ENCODE measurements around the gene CROCC2. TPM values are rescaled to one million over a fixed set of nuclear protein-coding genes. Genes with fewer than 3 reads are reported as not detected.

The CROCC2 gene
- total and polyA plus RNA-seq, 2 donors (not counting 1 experiment from before 2014, with no cell fraction given) = not detected

- TF ChIP-seq CTCF (IDR thresholded peaks at IDR 0.05) (no peak), EZH2 (IDR thresholded peaks at IDR 0.05; ENCODE audit: borderline replicate concordance, insufficient read depth, low read depth, low read length, poor library complexity, severe bottlenecking) (no peak)
- CTCF ChIA-PET = interaction anchor here (2.7 kb wide), 1 partner anchor 236 kb away, joined by 15 read pairs; the partner anchor contains the start of gene PPP1R7
- no peak overlapping the region for H3K27ac Mint-ChIP-seq
- Histone ChIP-seq H4K20me1 (ENCODE audit: control insufficient read depth, insufficient read depth, low read length, poor library complexity, severe bottlenecking) (no peaks in the 10 kb centered on the region), H3K9me3 (ENCODE audit: control extremely low read depth in 1 of 3, control insufficient read depth in 2 of 3, insufficient read depth in 1 of 3, low read length in 2 of 3) (peaks cover 0 to 7% (median 0%) of the 10 kb centered on the region in 3 donors), H3K4me1 (ENCODE audit: control insufficient read depth in 2 of 2, insufficient read depth in 2 of 2, low read length in 2 of 2) (peaks cover 8 to 15% of the 10 kb centered on the region in 2 donors), H3K27me3 (replicated peaks in 1 of 4; ENCODE audit: control extremely low read depth in 1 of 4, control insufficient read depth in 3 of 4, insufficient read depth in 4 of 4, low read length in 3 of 4) (peaks cover 0 to 31% (median 9%) of the 10 kb centered on the region in 4 experiments), H2AFZ (ENCODE audit: insufficient read depth, low read depth, low read length, poor library complexity, severe bottlenecking) (no peak overlapping the region), H3K27ac (ENCODE audit: low read length in 2 of 2) (no peak overlapping the region), H3K79me2 (ENCODE audit: control insufficient read depth, insufficient read depth, low read length) (no peaks in the 10 kb centered on the region), H3K9ac (ENCODE audit: low read length) (no peak overlapping the region), H3K4me3 (ENCODE audit: control extremely low read depth in 1 of 5, extremely low read depth in 1 of 5, insufficient read depth in 1 of 5, low read depth in 2 of 5, low read length in 4 of 5) (no peak overlapping the region), H3K36me3 (replicated peaks in 1 of 2; ENCODE audit: control extremely low read depth in 1 of 2, control insufficient read depth in 1 of 2, extremely low read depth in 1 of 2, insufficient read depth in 2 of 2, low read length in 1 of 2) (no peaks in the 10 kb centered on the region), H3K4me2 (replicated peaks; ENCODE audit: low read depth, low read length, poor library complexity, severe bottlenecking) (peak overlapping the region; percentile 37)
- H3K27me3 Mint-ChIP-seq = peaks cover 23% of the 10 kb centered on the region
- intact Hi-C loops (cut with micrococcal nuclease) = no loop called here
- POLR2A ChIA-PET = no interaction called here
- no peak for ATAC-seq (ENCODE audit: low read depth)
- H3K4me1 Mint-ChIP-seq = peaks cover 10% of the 10 kb centered on the region
- H3K4me3 Mint-ChIP-seq = no peak overlapping the region
- DNase-seq = no peak
- H3K9me3 Mint-ChIP-seq (ENCODE audit: insufficient read depth) = no peaks in the 10 kb centered on the region
- 14% methylated on average over 27 of the region's 34 CpGs for WGBS (ENCODE audit: insufficient coverage)
Observed at GRCh38 chr2:240915526-240916341, 9.6 kb downstream of the CROCC2 start.

- H3K4me3 ChIP-seq (ENCODE audit: control extremely low read depth in 1 of 5, extremely low read depth in 1 of 5, insufficient read depth in 1 of 5, low read depth in 2 of 5, low read length in 4 of 5) = no peak overlapping the region
- H3K4me1 ChIP-seq (ENCODE audit: control insufficient read depth in 2 of 2, insufficient read depth in 2 of 2, low read length in 2 of 2) = peaks cover 8 to 15% of the 10 kb centered on the region in 2 donors
- peaks cover 0 to 7% (median 0%) of the 10 kb centered on the region in 3 donors for H3K9me3 ChIP-seq (ENCODE audit: control extremely low read depth in 1 of 3, control insufficient read depth in 2 of 3, insufficient read depth in 1 of 3, low read length in 2 of 3)
- DNase-seq (no peak), ATAC-seq (ENCODE audit: low read depth) (no peak)
- ChIA-PET CTCF (no interaction called here), POLR2A (no interaction called here)
- TF ChIP-seq EZH2 (IDR thresholded peaks at IDR 0.05; ENCODE audit: borderline replicate concordance, insufficient read depth, low read depth, low read length, poor library complexity, severe bottlenecking) (no peak), CTCF (IDR thresholded peaks at IDR 0.05) (no peak)
- no peaks in the 10 kb centered on the region for H4K20me1 ChIP-seq (ENCODE audit: control insufficient read depth, insufficient read depth, low read length, poor library complexity, severe bottlenecking)
- 2% methylated on average over 24 of the region's 24 CpGs for WGBS (ENCODE audit: insufficient coverage)
- no peaks in the 10 kb centered on the region for H3K9me3 Mint-ChIP-seq (ENCODE audit: insufficient read depth)
- no peak overlapping the region for H3K9ac ChIP-seq (ENCODE audit: low read length)
- H3K4me3 Mint-ChIP-seq = peak overlapping the region; percentile 39
- H2AFZ ChIP-seq (ENCODE audit: insufficient read depth, low read depth, low read length, poor library complexity, severe bottlenecking) = peak overlapping the region; percentile 28
- H3K4me2 ChIP-seq (replicated peaks; ENCODE audit: low read depth, low read length, poor library complexity, severe bottlenecking) = peak overlapping the region; percentile 37
- no peaks in the 10 kb centered on the region for H3K36me3 ChIP-seq (replicated peaks in 1 of 2; ENCODE audit: control extremely low read depth in 1 of 2, control insufficient read depth in 1 of 2, extremely low read depth in 1 of 2, insufficient read depth in 2 of 2, low read length in 1 of 2)
- intact Hi-C loops (cut with micrococcal nuclease) = no loop called here
- H3K27me3 Mint-ChIP-seq = peaks cover 21% of the 10 kb centered on the region
- peaks cover 0 to 31% (median 9%) of the 10 kb centered on the region in 4 experiments for H3K27me3 ChIP-seq (replicated peaks in 1 of 4; ENCODE audit: control extremely low read depth in 1 of 4, control insufficient read depth in 3 of 4, insufficient read depth in 4 of 4, low read length in 3 of 4)
- H3K79me2 ChIP-seq (ENCODE audit: control insufficient read depth, insufficient read depth, low read length) = no peaks in the 10 kb centered on the region
- H3K27ac Mint-ChIP-seq = no peak overlapping the region
- peaks cover 10% of the 10 kb centered on the region for H3K4me1 Mint-ChIP-seq
- no peak overlapping the region for H3K27ac ChIP-seq (ENCODE audit: low read length in 2 of 2)
Observed at GRCh38 chr2:240916571-240917008, 10.5 kb downstream of the CROCC2 start.

Data from B cell (primary cell).